Right lobe of liver (tissue), 6 donors: ENCODE measurements around the gene RAD17. TPM values are rescaled to one million over a fixed set of nuclear protein-coding genes. Genes with fewer than 3 reads are reported as not detected.

Source experiments
- ATAC-seq, 4 donors: fragments of 200-7000 bp; cut with Tn5 transposase; one replicate each; pipeline ENCODE4 v1.9.1; 2020; ENCODE audit warnings: mild to moderate bottlenecking in 4 of 4, moderate library complexity in 4 of 4
- DNase-seq, 3 donors: peaks; one replicate each; pipeline ENCODE4 v3.0.0-alpha.2; 2020
- H3K27ac ChIP-seq, 3 donors: fragments of 200-600 bp; one replicate each; pipeline ENCODE4 v1.8.0; 2022
- H3K27me3 ChIP-seq, 2 donors: fragments of 200-600 bp; one replicate each; pipeline ENCODE4 v1.8.0; 2022
- H3K36me3 ChIP-seq, 4 donors: fragments of 200-600 bp; sonication (generic) in 1 of 4; one replicate each; pipeline versions ENCODE4 v1.5.1 to v1.8.0; 2017 to 2022; ENCODE audit warnings: control low read depth in 1 of 4
- H3K4me1 ChIP-seq, 4 donors: fragments of 200-600 bp; sonication (generic) in 1 of 4; one replicate each; pipeline versions ENCODE4 v1.5.1 to v1.8.0; 2017 to 2022; ENCODE audit warnings: control low read depth in 1 of 4
- H3K4me3 ChIP-seq, 3 donors: fragments of 200-600 bp; one replicate each; pipeline ENCODE4 v1.8.0; 2022
- H3K9me3 ChIP-seq, 4 donors: fragments of 200-600 bp; sonication (generic) in 1 of 4; one replicate each; pipeline versions ENCODE4 v1.5.1 to v1.8.0; 2017 to 2022; ENCODE audit warnings: control low read depth in 1 of 4
- POLR2A ChIP-seq: fragments of 450-650 bp; IDR thresholded peaks from one replicate; pipeline ENCODE4 v1.6.1; 2017; ENCODE audit warnings: antibody characterized with exemption, mild to moderate bottlenecking
- WGBS: methylation state at CpG from one replicate; pipeline ENCODE4 v1.1.6; 2018; ENCODE audit warnings: low coverage, low lambda C conversion rate; ENCODE audit not compliant: insufficient coverage; ENCODE audit errors: missing lambda C conversion rate; 5-methylcytosine and 5-hydroxymethylcytosine counted together
- intact Hi-C, 2 donors: fragments of 100-400 bp; cut with DNase I; formaldehyde crosslinking; loops; one replicate each; pipeline versions ENCODE4 v1.11.2 to v1.14.1; 2022
- long read RNA-seq: library from polyadenylated mRNA; unstranded; transcript quantifications from one replicate; pipeline ENCODE4 v2.0.0, GENCODE V29; 2019
- total RNA-seq, 6 experiments: library from RNA; depleted of rRNA in 2 of 6; stranded (reverse); fragments of >200 nt in 2 of 6; fragmentation: NEBNext Ultra II Directional in 3 of 6; extraction: Animal tissue kit (Norgen Biotek cat#: 25700) in 3 of 6; gene quantifications; one replicate each; pipeline versions ENCODE4 v1.1.0 to v1.2.4, GENCODE V29; 2016 to 2023
- TF ChIP-seq, protein P1 (sequence below), 4 donors: fragments of 200-600 bp in 3 of 4; fragments of 450-650 bp in 1 of 4; IDR thresholded peaks; one replicate each; pipeline versions ENCODE4 v1.5.1 to v1.8.0; 2016 to 2022; ENCODE audit warnings: antibody characterized with exemption in 4 of 4, mild to moderate bottlenecking in 2 of 4
- donor health status: DM: no; HTN: yes; CAD: no.
- donor health status: DM: no; HTN: no; CAD: no.
- donor health status: DM: no; HTN: no; CAD: no.
- donor health status: DM: no; HTN: yes; CAD: no.
- donor health status: DM: no; HTN: yes; CAD: no.

RAD17 gene, protein sequence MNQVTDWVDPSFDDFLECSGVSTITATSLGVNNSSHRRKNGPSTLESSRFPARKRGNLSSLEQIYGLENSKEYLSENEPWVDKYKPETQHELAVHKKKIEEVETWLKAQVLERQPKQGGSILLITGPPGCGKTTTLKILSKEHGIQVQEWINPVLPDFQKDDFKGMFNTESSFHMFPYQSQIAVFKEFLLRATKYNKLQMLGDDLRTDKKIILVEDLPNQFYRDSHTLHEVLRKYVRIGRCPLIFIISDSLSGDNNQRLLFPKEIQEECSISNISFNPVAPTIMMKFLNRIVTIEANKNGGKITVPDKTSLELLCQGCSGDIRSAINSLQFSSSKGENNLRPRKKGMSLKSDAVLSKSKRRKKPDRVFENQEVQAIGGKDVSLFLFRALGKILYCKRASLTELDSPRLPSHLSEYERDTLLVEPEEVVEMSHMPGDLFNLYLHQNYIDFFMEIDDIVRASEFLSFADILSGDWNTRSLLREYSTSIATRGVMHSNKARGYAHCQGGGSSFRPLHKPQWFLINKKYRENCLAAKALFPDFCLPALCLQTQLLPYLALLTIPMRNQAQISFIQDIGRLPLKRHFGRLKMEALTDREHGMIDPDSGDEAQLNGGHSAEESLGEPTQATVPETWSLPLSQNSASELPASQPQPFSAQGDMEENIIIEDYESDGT
- total RNA-seq: 10 to 100 TPM in 2 of 6 experiments, 1 to 10 TPM in 4; 8.4 to 11.5 (median 9.4) TPM
- long read RNA-seq, partial matches to known transcripts: 1 of 2 reads
- long read RNA-seq, other reads (novel, unspliced or antisense): 1 of 2 reads

DNA sequence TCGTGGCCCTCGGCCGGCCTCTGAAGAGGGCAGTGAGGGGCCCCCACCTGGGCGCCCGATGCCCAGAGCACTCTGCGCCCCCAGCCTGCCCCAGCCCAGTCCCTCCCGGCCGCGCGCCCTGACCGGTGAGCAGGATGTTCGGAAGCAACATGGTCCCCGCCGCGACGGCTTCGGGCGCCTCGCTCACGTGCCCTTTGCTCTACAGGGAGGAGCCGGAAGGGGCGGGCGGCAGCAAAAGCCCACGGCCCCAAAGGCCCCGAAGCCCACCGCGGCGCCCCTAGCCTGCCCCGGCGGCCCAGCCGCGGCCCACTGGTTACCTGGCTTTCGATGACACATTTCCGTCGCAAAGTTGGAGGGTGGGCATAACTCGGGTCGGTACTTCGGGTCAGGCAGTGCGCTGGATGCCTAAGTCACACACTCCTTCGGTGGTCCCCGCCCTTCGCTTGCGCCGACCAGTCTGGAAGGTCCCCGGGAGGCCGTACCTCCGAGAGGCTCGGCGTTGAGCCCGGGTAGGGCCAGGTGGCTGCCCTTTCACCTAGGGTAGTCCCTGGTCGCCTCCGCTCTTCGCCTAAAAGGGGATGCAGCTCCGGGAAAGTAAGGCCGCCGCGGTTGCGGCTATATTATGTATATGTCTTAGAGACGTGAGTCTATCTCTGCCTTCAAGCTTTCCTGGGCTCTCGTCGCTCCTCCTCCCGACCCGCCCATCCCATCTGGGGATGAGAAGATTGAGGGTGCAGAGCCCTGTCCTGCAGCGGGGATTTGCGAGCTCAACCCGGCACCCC, at the start of gene RAD17, which contains the start of the genes AK6 and TAF9:
RAD17 (plus strand) TSS at position 479 of the 782 bp plus-strand sequence. CDS start 2,391 bp downstream, outside the sequence.
AK6 (minus strand) TSS at position 181 of the 782 bp plus-strand sequence; CDS start at position 151, 30 bp downstream.
TAF9 (minus strand) TSS at position 181 of the 782 bp plus-strand sequence. CDS start 3,783 bp downstream, outside the sequence.
- H3K36me3 ChIP-seq: peaks cover 0 to 26% (median 8%) of the 10 kb centered on the region in 4 donors
- H3K9me3 ChIP-seq: no peaks in the 10 kb centered on the region
- peaks cover 0 to 11% (median 3%) of the 10 kb centered on the region in 4 donors for H3K4me1 ChIP-seq
- peak; percentile 80 for TF ChIP-seq POLR2A
- TF ChIP-seq, protein P1, sequence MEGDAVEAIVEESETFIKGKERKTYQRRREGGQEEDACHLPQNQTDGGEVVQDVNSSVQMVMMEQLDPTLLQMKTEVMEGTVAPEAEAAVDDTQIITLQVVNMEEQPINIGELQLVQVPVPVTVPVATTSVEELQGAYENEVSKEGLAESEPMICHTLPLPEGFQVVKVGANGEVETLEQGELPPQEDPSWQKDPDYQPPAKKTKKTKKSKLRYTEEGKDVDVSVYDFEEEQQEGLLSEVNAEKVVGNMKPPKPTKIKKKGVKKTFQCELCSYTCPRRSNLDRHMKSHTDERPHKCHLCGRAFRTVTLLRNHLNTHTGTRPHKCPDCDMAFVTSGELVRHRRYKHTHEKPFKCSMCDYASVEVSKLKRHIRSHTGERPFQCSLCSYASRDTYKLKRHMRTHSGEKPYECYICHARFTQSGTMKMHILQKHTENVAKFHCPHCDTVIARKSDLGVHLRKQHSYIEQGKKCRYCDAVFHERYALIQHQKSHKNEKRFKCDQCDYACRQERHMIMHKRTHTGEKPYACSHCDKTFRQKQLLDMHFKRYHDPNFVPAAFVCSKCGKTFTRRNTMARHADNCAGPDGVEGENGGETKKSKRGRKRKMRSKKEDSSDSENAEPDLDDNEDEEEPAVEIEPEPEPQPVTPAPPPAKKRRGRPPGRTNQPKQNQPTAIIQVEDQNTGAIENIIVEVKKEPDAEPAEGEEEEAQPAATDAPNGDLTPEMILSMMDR (IDR thresholded peaks at IDR 0.05): no peak
- H3K27me3 ChIP-seq: no peaks in the 10 kb centered on the region
- intact Hi-C loops: no loop called here
- ATAC-seq (peak; percentile 97 to 99 (median 98)), DNase-seq (peak; percentile 95 to 97 (median 97))
- peak within 1 kb of the TSS; percentile 98 to 100 (median 99) for H3K27ac ChIP-seq
- 0% methylated on average over 25 of the region's 66 CpGs for WGBS
- H3K4me3 ChIP-seq: peak within 1 kb of the TSS; percentile 78 to 90 (median 85)

DNA sequence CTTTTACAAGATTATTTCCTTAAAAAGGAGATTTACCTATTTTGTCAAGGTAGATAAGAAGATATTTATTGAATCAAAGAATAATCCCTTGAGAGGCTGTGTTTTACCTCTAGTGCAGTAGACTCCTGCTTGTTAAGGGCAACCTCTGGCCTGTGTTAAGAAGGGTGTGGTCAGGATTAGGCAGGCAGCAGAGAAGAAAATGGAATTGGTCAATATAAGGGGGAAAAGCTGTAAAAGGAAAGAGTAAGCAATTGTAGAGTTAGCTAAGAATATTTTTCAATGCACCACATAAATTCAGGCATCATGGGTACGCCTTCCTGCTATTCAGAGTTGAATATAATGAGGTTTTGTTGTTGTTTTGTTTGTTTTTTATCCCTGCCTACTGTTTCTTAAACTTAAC, 43.3 kb upstream of the RAD17 start:
- H3K36me3 ChIP-seq: peaks cover 0 to 2% (median 0%) of the 10 kb centered on the region in 4 donors
- no peak for TF ChIP-seq POLR2A
- TF ChIP-seq, protein P1 (IDR thresholded peaks at IDR 0.05): no peak
- WGBS: 82% methylated on average over 1 of the region's 1 CpG
- no peaks in the 10 kb centered on the region for H3K27me3 ChIP-seq
- no peak overlapping the region for H3K4me3 ChIP-seq
- peaks cover 0 to 4% (median 0%) of the 10 kb centered on the region in 4 donors for H3K4me1 ChIP-seq
- intact Hi-C loops: no loop called here
- no peak for ATAC-seq
- H3K9me3 ChIP-seq: no peaks in the 10 kb centered on the region
- no peak for DNase-seq
- no peak overlapping the region for H3K27ac ChIP-seq

DNA sequence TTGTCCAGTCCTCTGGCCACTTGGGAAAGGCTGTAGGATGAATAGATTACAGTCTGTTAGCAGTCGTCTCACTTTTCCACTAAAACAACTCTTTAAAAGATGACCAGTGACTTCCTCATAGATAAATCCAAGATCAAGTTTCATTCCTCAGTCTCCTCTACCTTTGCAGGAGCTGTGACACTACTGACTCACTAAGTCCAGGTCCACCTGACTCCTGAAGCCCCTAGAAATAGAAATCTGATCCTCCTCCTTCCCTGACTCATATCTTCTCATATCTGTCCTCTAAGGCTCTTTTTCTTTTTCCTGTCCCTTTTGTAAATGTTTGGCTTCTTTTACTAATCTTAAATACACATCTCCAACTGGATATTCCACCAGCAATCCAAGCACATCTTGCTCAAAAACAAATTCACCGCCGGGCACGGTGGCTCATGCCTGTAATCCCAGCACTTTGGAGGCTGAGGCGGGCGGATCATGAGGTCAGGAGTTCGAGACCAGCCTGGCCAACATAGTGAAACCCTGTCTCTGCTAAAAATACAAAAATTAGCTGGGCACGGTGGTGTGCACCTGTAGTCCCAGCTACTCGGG, 39.6 kb upstream of the RAD17 start:
- H3K4me3 ChIP-seq: no peak overlapping the region
- no peaks in the 10 kb centered on the region for H3K9me3 ChIP-seq
- H3K27me3 ChIP-seq: no peaks in the 10 kb centered on the region
- peaks cover 0 to 4% (median 0%) of the 10 kb centered on the region in 4 donors for H3K4me1 ChIP-seq
- ATAC-seq: no peak
- no peak for DNase-seq
- H3K36me3 ChIP-seq: no peaks in the 10 kb centered on the region
- H3K27ac ChIP-seq: no peak overlapping the region
- no peak for TF ChIP-seq POLR2A
- TF ChIP-seq, protein P1 (IDR thresholded peaks at IDR 0.05): no peak
- intact Hi-C loops: no loop called here
- 80% methylated on average over 9 of the region's 9 CpGs for WGBS
